Hepatocyte (in vitro differentiated cells): ENCODE data around the gene RHBDD3. TPM values are rescaled to one million over a fixed set of nuclear protein-coding genes. Genes with fewer than 3 reads are reported as not detected.

ENCODE experiments used
- DNase-seq: peaks from one replicate; pipeline ENCODE4 v3.0.0-alpha.2; 2016; ENCODE audit warnings: low spot score
- H2AFZ ChIP-seq: fragments of 200-600 bp; sonication (generic); 2 replicates; pipeline ENCODE4 v1.6.0; 2016; ENCODE audit warnings: antibody characterized with exemption, mild to moderate bottlenecking
- H3K27ac ChIP-seq: fragments of 200-600 bp; sonication (generic); 2 replicates; pipeline ENCODE4 v1.5.1; 2016; ENCODE audit warnings: mild to moderate bottlenecking
- H3K27me3 ChIP-seq: fragments of 200-600 bp; sonication (generic); 2 replicates; pipeline ENCODE4 v1.6.1; 2016
- H3K36me3 ChIP-seq: fragments of 200-600 bp; sonication (generic); replicated peaks from 2 replicates; pipeline ENCODE4 v1.5.1; 2016; ENCODE audit warnings: low read depth; ENCODE audit not compliant: insufficient read depth
- H3K4me1 ChIP-seq: fragments of 200-600 bp; sonication (generic); 2 replicates; pipeline ENCODE4 v1.5.1; 2016; ENCODE audit warnings: mild to moderate bottlenecking, moderate library complexity; ENCODE audit not compliant: insufficient read depth
- H3K4me2 ChIP-seq: fragments of 200-600 bp; sonication (generic); 2 replicates; pipeline ENCODE4 v1.6.0; 2016
- H3K4me3 ChIP-seq: fragments of 200-600 bp; sonication (generic); 2 replicates; pipeline ENCODE4 v1.5.1; 2016; ENCODE audit warnings: mild to moderate bottlenecking
- H3K79me2 ChIP-seq: fragments of 200-600 bp; sonication (generic); 2 replicates; pipeline ENCODE4 v1.6.0; 2017; ENCODE audit warnings: mild to moderate bottlenecking
- H3K9me2 ChIP-seq: fragments of 200-600 bp; sonication (generic); replicated peaks from 2 replicates; pipeline ENCODE4 v1.6.0; 2017; ENCODE audit warnings: mild to moderate bottlenecking; ENCODE audit not compliant: insufficient read depth
- H3K9me3 ChIP-seq: fragments of 200-600 bp; sonication (generic); 2 replicates; pipeline ENCODE4 v1.5.1; 2016; ENCODE audit warnings: low read depth, mild to moderate bottlenecking
- H4K20me1 ChIP-seq: fragments of 200-600 bp; sonication (generic); 2 replicates; pipeline ENCODE4 v1.6.0; 2016; ENCODE audit warnings: mild to moderate bottlenecking; ENCODE audit not compliant: insufficient read depth, poor library complexity, severe bottlenecking
- CTCF ChIP-seq: fragments of 200-600 bp; sonication (generic); IDR thresholded peaks from 2 replicates; pipeline ENCODE4 v1.5.1; 2016; ENCODE audit warnings: antibody characterized with exemption, mild to moderate bottlenecking; ENCODE audit not compliant: poor library complexity
- EZH2 ChIP-seq: fragments of 200-600 bp; sonication (generic); IDR thresholded peaks from 2 replicates; pipeline ENCODE4 v1.6.1; 2016; ENCODE audit warnings: antibody characterized with exemption, mild to moderate bottlenecking, borderline replicate concordance
- EZH2phosphoT487 ChIP-seq: fragments of 200-600 bp; sonication (generic); IDR thresholded peaks from one replicate; pipeline ENCODE4 v1.6.1; 2018; ENCODE audit warnings: antibody characterized with exemption, mild to moderate bottlenecking, low read depth, moderate library complexity; ENCODE audit not compliant: unreplicated experiment, severe bottlenecking
- WGBS: methylation state at CpG from one replicate; pipeline ENCODE4 v1.1.6; 2016; ENCODE audit warnings: low lambda C conversion rate; ENCODE audit errors: missing lambda C conversion rate; 5-methylcytosine and 5-hydroxymethylcytosine counted together
- polyA plus RNA-seq: library from polyadenylated mRNA; unstranded; fragments of >200 nt; fragmentation: Nextera tagmentation; extraction: Ambion mirVana; gene quantifications from 2 replicates; pipeline ENCODE4 v1.2.1, GENCODE V29; 2016
- total RNA-seq: library from RNA; depleted of rRNA; stranded (reverse); fragments of >200 nt; gene quantifications from 2 replicates; pipeline ENCODE4 v1.2.3, GENCODE V29; 2014

Gene RHBDD3
- total and polyA plus RNA-seq, 2 experiments from 2014 or later: 27.2 to 46.7 TPM

DNA sequence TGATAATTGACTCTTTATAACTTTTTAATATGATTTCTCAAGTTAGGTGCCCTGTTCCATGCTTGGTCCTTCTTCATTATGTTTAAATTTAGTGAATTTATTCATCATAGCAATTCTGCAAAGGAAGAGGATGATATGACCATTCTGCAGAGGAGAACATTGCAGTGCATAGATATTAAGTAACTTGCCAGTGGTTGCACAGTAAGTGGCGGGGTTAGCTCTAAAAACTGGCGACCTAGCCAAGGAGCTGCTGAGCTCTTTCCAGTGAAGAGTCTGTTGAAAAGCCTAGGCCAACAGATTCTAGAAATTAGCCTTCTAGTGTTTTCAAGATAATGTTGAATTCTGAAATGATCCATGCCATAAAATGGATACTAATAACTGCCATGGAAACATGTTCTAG lies 4.8 kb upstream of the RHBDD3 start:
- peaks cover 91% of the 10 kb centered on the region for H4K20me1 ChIP-seq

GRCh38 chr22:29270475-29271271 lies 2.9 kb upstream of the RHBDD3 start:
- Histone ChIP-seq H2AFZ (no peak overlapping the region), H4K20me1 (peaks cover 72% of the 10 kb centered on the region), H3K27me3 (no peaks in the 10 kb centered on the region), H3K36me3 (no peaks in the 10 kb centered on the region), H3K4me2 (peak overlapping the region; percentile 94), H3K9me3 (no peaks in the 10 kb centered on the region), H3K4me1 (peaks cover 38% of the 10 kb centered on the region), H3K79me2 (peaks cover 93% of the 10 kb centered on the region), H3K27ac (peak overlapping the region; percentile 97), H3K9me2 (no peaks in the 10 kb centered on the region), H3K4me3 (peak overlapping the region; percentile 39)
- WGBS: 11% methylated on average over 9 of the region's 9 CpGs
- TF ChIP-seq CTCF (no peak), EZH2 (no peak), EZH2phosphoT487 (no peak)
- peak; percentile 39 for DNase-seq

More for the DNA sequence above, 4.8 kb upstream of the RHBDD3 start:
- no peaks in the 10 kb centered on the region for H3K9me3 ChIP-seq
- H3K9me2 ChIP-seq: no peaks in the 10 kb centered on the region
- H2AFZ ChIP-seq: no peak overlapping the region
- H3K4me2 ChIP-seq: peak overlapping the region; percentile 94
- peaks cover 94% of the 10 kb centered on the region for H3K79me2 ChIP-seq
- 92% methylated on average over 2 of the region's 2 CpGs for WGBS
- H3K36me3 ChIP-seq: no peaks in the 10 kb centered on the region
- H3K4me1 ChIP-seq: peaks cover 44% of the 10 kb centered on the region
- no peak overlapping the region for H3K27ac ChIP-seq
- no peaks in the 10 kb centered on the region for H3K27me3 ChIP-seq
- TF ChIP-seq EZH2: no peak
- no peak for DNase-seq
- H3K4me3 ChIP-seq: no peak overlapping the region

- WGBS: 12% methylated on average over 13 of the region's 13 CpGs
These were observed 2.1 kb upstream of the RHBDD3 start for GRCh38 chr22:29269731-29270474.

More at GRCh38 chr22:29269731-29270474, 2.1 kb upstream of the RHBDD3 start:
- no peaks in the 10 kb centered on the region for H3K36me3 ChIP-seq
- peak overlapping the region; percentile 39 for H3K4me3 ChIP-seq
- no peaks in the 10 kb centered on the region for H3K9me3 ChIP-seq
- H3K4me2 ChIP-seq: peak overlapping the region; percentile 94
- peaks cover 85% of the 10 kb centered on the region for H3K79me2 ChIP-seq
- H3K9me2 ChIP-seq: no peaks in the 10 kb centered on the region
- H3K4me1 ChIP-seq: peaks cover 32% of the 10 kb centered on the region
- H3K27me3 ChIP-seq: no peaks in the 10 kb centered on the region
- peaks cover 64% of the 10 kb centered on the region for H4K20me1 ChIP-seq
- no peak for DNase-seq
- peak overlapping the region; percentile 97 for H3K27ac ChIP-seq
- TF ChIP-seq CTCF: no peak
- TF ChIP-seq EZH2phosphoT487: no peak
- no peak for TF ChIP-seq EZH2
- no peak overlapping the region for H2AFZ ChIP-seq
